Measurements from ENCODE around the gene PLCG1. TPM values are rescaled to one million over a fixed set of nuclear protein-coding genes. Genes with fewer than 3 reads are reported as not detected.
A peak's percentile ranks its signal among the peaks of the same experiment; 100 is the strongest.

The PLCG1 gene
- total RNA-seq, 1 donor from 2014 or later = 66.3 TPM

DNA sequence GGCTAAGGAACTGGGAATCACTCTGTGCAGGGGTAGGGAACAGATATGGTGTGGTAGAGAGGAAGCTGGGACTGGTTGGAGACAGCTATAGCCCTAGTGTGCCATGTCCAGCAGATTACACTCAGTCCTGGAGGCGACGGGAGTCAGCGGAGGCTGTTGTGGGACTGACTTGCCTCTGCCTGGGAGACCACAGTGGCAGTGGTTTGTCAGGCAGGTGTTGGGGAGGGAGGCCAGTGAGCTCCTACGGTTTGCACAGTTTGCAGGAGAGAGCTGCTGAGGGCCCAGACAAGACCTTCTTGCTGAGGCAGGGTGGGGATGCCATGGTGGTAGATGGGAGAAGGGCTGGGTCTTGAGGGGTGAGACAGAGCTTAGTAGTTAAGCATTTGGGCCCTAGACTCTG is 4.9 kb downstream of the PLCG1 start:
- no peak overlapping the region for H3K27ac ChIP-seq (ENCODE audit: low read depth, low read length)
- H3K36me3 ChIP-seq (ENCODE audit: control insufficient read depth in 3 of 3, insufficient read depth in 3 of 3, low read length in 3 of 3) = no peaks in the 10 kb centered on the region
- peaks cover 69 to 86% (median 79%) of the 10 kb centered on the region in 3 donors for H3K4me1 ChIP-seq (ENCODE audit: control insufficient read depth in 3 of 3, insufficient read depth in 3 of 3, low read length in 3 of 3)
- no peaks in the 10 kb centered on the region for H3K27me3 ChIP-seq (ENCODE audit: control insufficient read depth in 3 of 3, insufficient read depth in 3 of 3, low read length in 3 of 3)
- H3K9ac ChIP-seq (ENCODE audit: low read depth in 1 of 3, low read length in 3 of 3) = peak overlapping the region in 2 of 3 donors; percentile 16 to 63
- peak overlapping the region in 1 of 3 donors; percentile 8 for H3K4me3 ChIP-seq (ENCODE audit: low read length in 3 of 3)
- H3K9me3 ChIP-seq (ENCODE audit: control insufficient read depth in 3 of 3, low read length in 3 of 3) = no peaks in the 10 kb centered on the region

DNA sequence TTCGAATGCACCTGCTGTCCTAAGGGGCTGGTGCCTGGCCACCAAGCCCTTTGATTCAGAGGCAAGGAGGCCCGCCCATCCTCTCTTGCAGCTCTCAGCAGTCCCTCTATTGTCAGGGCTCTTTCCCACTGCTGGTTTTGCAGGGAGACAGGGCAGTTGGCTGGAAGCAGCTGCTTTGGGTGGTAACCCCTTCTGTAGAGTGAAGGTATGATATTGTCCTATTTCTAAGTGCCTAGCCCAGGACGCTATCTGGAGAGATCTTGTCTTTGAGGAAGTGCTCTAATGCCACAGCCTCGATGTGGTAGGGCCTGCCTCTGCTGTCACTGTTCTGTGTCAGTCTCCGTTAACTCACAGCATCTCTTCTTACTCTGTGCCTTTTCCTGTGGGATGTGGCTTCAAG is 5.6 kb downstream of the PLCG1 start:
- peaks cover 74 to 92% (median 85%) of the 10 kb centered on the region in 3 donors for H3K4me1 ChIP-seq (ENCODE audit: control insufficient read depth in 3 of 3, insufficient read depth in 3 of 3, low read length in 3 of 3)
- no peaks in the 10 kb centered on the region for H3K9me3 ChIP-seq (ENCODE audit: control insufficient read depth in 3 of 3, low read length in 3 of 3)
- H3K9ac ChIP-seq (ENCODE audit: low read depth in 1 of 3, low read length in 3 of 3) = no peak overlapping the region
- H3K4me3 ChIP-seq (ENCODE audit: low read length in 3 of 3) = no peak overlapping the region
- H3K27me3 ChIP-seq (ENCODE audit: control insufficient read depth in 3 of 3, insufficient read depth in 3 of 3, low read length in 3 of 3) = no peaks in the 10 kb centered on the region
- H3K36me3 ChIP-seq (ENCODE audit: control insufficient read depth in 3 of 3, insufficient read depth in 3 of 3, low read length in 3 of 3) = no peaks in the 10 kb centered on the region
- H3K27ac ChIP-seq (ENCODE audit: low read depth, low read length) = no peak overlapping the region

- Histone ChIP-seq H3K9ac (ENCODE audit: low read depth in 1 of 3, low read length in 3 of 3) (no peak overlapping the region), H3K4me3 (ENCODE audit: low read length in 3 of 3) (no peak overlapping the region), H3K4me1 (ENCODE audit: control insufficient read depth in 3 of 3, insufficient read depth in 3 of 3, low read length in 3 of 3) (peaks cover 79 to 95% (median 87%) of the 10 kb centered on the region in 3 donors), H3K9me3 (ENCODE audit: control insufficient read depth in 3 of 3, low read length in 3 of 3) (no peaks in the 10 kb centered on the region), H3K27ac (ENCODE audit: low read depth, low read length) (no peak overlapping the region), H3K27me3 (ENCODE audit: control insufficient read depth in 3 of 3, insufficient read depth in 3 of 3, low read length in 3 of 3) (no peaks in the 10 kb centered on the region), H3K36me3 (ENCODE audit: control insufficient read depth in 3 of 3, insufficient read depth in 3 of 3, low read length in 3 of 3) (no peaks in the 10 kb centered on the region)
Observed at GRCh38 chr20:41143354-41143753, 6.0 kb downstream of the PLCG1 start.

DNA sequence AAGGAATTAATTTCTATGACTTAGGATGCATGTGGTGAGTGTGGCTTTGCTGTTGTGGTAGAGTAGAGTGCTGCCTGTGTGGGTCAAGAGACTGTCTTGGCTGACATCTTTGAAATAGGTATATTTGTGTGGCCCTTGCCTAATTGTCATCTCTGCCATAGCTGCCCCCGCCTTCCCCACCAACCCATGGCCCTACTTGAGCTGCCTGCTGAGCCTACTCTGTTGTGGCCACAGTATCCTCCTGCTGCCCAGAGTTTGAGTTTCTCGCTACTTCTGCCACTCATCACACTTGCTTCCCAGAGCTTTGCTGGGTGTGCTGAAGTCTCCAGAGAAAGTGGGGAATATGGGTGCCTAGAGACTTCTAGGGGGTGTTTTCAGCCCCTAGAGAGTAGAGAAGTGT is 8.0 kb downstream of the PLCG1 start:
- H3K36me3 ChIP-seq (ENCODE audit: control insufficient read depth in 3 of 3, insufficient read depth in 3 of 3, low read length in 3 of 3) = no peaks in the 10 kb centered on the region
- no peaks in the 10 kb centered on the region for H3K27me3 ChIP-seq (ENCODE audit: control insufficient read depth in 3 of 3, insufficient read depth in 3 of 3, low read length in 3 of 3)
- H3K27ac ChIP-seq (ENCODE audit: low read depth, low read length) = no peak overlapping the region
- no peak overlapping the region for H3K9ac ChIP-seq (ENCODE audit: low read depth in 1 of 3, low read length in 3 of 3)
- peaks cover 83 to 88% (median 86%) of the 10 kb centered on the region in 3 donors for H3K4me1 ChIP-seq (ENCODE audit: control insufficient read depth in 3 of 3, insufficient read depth in 3 of 3, low read length in 3 of 3)
- no peaks in the 10 kb centered on the region for H3K9me3 ChIP-seq (ENCODE audit: control insufficient read depth in 3 of 3, low read length in 3 of 3)
- H3K4me3 ChIP-seq (ENCODE audit: low read length in 3 of 3) = no peak overlapping the region

- no peaks in the 10 kb centered on the region for H3K9me3 ChIP-seq (ENCODE audit: control insufficient read depth in 3 of 3, low read length in 3 of 3)
- H3K36me3 ChIP-seq (ENCODE audit: control insufficient read depth in 3 of 3, insufficient read depth in 3 of 3, low read length in 3 of 3) = no peaks in the 10 kb centered on the region
- H3K4me3 ChIP-seq (ENCODE audit: low read length in 3 of 3) = peak overlapping the region in 1 of 3 donors; percentile 3
- peak overlapping the region; percentile 41 for H3K27ac ChIP-seq (ENCODE audit: low read depth, low read length)
- no peaks in the 10 kb centered on the region for H3K27me3 ChIP-seq (ENCODE audit: control insufficient read depth in 3 of 3, insufficient read depth in 3 of 3, low read length in 3 of 3)
- peaks cover 81 to 88% (median 84%) of the 10 kb centered on the region in 3 donors for H3K4me1 ChIP-seq (ENCODE audit: control insufficient read depth in 3 of 3, insufficient read depth in 3 of 3, low read length in 3 of 3)
- H3K9ac ChIP-seq (ENCODE audit: low read depth in 1 of 3, low read length in 3 of 3) = peak overlapping the region in 2 of 3 donors; percentile 8 to 18
Observed at GRCh38 chr20:41145821-41146620, 8.7 kb downstream of the PLCG1 start.

- H3K4me1 ChIP-seq (ENCODE audit: control insufficient read depth in 3 of 3, insufficient read depth in 3 of 3, low read length in 3 of 3) = peaks cover 76 to 86% (median 86%) of the 10 kb centered on the region in 3 donors
- H3K27me3 ChIP-seq (ENCODE audit: control insufficient read depth in 3 of 3, insufficient read depth in 3 of 3, low read length in 3 of 3) = no peaks in the 10 kb centered on the region
- H3K27ac ChIP-seq (ENCODE audit: low read depth, low read length) = no peak overlapping the region
- H3K9ac ChIP-seq (ENCODE audit: low read depth in 1 of 3, low read length in 3 of 3) = no peak overlapping the region
- peak overlapping the region in 1 of 3 donors; percentile 29 for H3K4me3 ChIP-seq (ENCODE audit: low read length in 3 of 3)
- H3K9me3 ChIP-seq (ENCODE audit: control insufficient read depth in 3 of 3, low read length in 3 of 3) = no peaks in the 10 kb centered on the region
- no peaks in the 10 kb centered on the region for H3K36me3 ChIP-seq (ENCODE audit: control insufficient read depth in 3 of 3, insufficient read depth in 3 of 3, low read length in 3 of 3)
Observed at GRCh38 chr20:41147767-41148191, 10.4 kb downstream of the PLCG1 start.

- Histone ChIP-seq H3K4me3 (ENCODE audit: low read length in 3 of 3) (no peak overlapping the region), H3K36me3 (ENCODE audit: control insufficient read depth in 3 of 3, insufficient read depth in 3 of 3, low read length in 3 of 3) (no peaks in the 10 kb centered on the region), H3K9ac (ENCODE audit: low read depth in 1 of 3, low read length in 3 of 3) (no peak overlapping the region), H3K27me3 (ENCODE audit: control insufficient read depth in 3 of 3, insufficient read depth in 3 of 3, low read length in 3 of 3) (no peaks in the 10 kb centered on the region), H3K9me3 (ENCODE audit: control insufficient read depth in 3 of 3, low read length in 3 of 3) (no peaks in the 10 kb centered on the region), H3K27ac (ENCODE audit: low read depth, low read length) (no peak overlapping the region), H3K4me1 (ENCODE audit: control insufficient read depth in 3 of 3, insufficient read depth in 3 of 3, low read length in 3 of 3) (peaks cover 72 to 82% (median 81%) of the 10 kb centered on the region in 3 donors)
Observed at GRCh38 chr20:41148942-41149341, 11.6 kb downstream of the PLCG1 start.

DNA sequence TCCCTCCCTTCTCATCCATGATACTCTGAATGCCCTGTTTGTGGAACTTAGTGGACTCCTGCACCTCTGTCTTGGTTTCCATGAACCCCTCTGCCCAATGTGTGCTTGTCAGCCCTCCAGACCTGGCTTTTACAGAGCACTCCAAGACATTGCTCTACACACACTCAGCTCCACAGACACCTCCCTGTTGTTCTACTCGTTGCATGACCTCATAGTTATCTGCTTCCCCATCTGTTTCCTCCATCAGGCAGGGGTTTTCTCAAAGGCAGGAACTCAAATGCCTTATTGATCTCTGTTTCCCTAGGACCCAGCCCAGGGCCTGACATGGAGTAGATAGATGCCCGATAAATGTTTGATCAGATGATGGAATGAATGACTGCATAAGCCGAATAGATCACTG is 13.3 kb downstream of the PLCG1 start:
- no peaks in the 10 kb centered on the region for H3K9me3 ChIP-seq (ENCODE audit: control insufficient read depth in 3 of 3, low read length in 3 of 3)
- H3K4me1 ChIP-seq (ENCODE audit: control insufficient read depth in 3 of 3, insufficient read depth in 3 of 3, low read length in 3 of 3) = peaks cover 76 to 84% (median 82%) of the 10 kb centered on the region in 3 donors
- H3K4me3 ChIP-seq (ENCODE audit: low read length in 3 of 3) = no peak overlapping the region
- no peak overlapping the region for H3K9ac ChIP-seq (ENCODE audit: low read depth in 1 of 3, low read length in 3 of 3)
- H3K36me3 ChIP-seq (ENCODE audit: control insufficient read depth in 3 of 3, insufficient read depth in 3 of 3, low read length in 3 of 3) = no peaks in the 10 kb centered on the region
- H3K27me3 ChIP-seq (ENCODE audit: control insufficient read depth in 3 of 3, insufficient read depth in 3 of 3, low read length in 3 of 3) = no peaks in the 10 kb centered on the region
- H3K27ac ChIP-seq (ENCODE audit: low read depth, low read length) = peak overlapping the region; percentile 10

GRCh38 chr20:41151134-41151869 is 14.0 kb downstream of the PLCG1 start:
- Histone ChIP-seq H3K27ac (ENCODE audit: low read depth, low read length) (peak overlapping the region; percentile 10), H3K9ac (ENCODE audit: low read depth in 1 of 3, low read length in 3 of 3) (peak overlapping the region in 1 of 3 donors; percentile 33), H3K4me3 (ENCODE audit: low read length in 3 of 3) (no peak overlapping the region), H3K9me3 (ENCODE audit: control insufficient read depth in 3 of 3, low read length in 3 of 3) (no peaks in the 10 kb centered on the region), H3K4me1 (ENCODE audit: control insufficient read depth in 3 of 3, insufficient read depth in 3 of 3, low read length in 3 of 3) (peaks cover 74 to 81% (median 80%) of the 10 kb centered on the region in 3 donors), H3K27me3 (ENCODE audit: control insufficient read depth in 3 of 3, insufficient read depth in 3 of 3, low read length in 3 of 3) (no peaks in the 10 kb centered on the region), H3K36me3 (ENCODE audit: control insufficient read depth in 3 of 3, insufficient read depth in 3 of 3, low read length in 3 of 3) (no peaks in the 10 kb centered on the region)
